Measurements from ENCODE around the gene FBXO9. TPM values are rescaled to one million over a fixed set of nuclear protein-coding genes. Genes with fewer than 3 reads are reported as not detected.
A peak's percentile ranks its signal among the peaks of the same experiment; 100 is the strongest.

FBXO9 gene
- total RNA-seq, 1 donor from 2014 or later, result 50.8 TPM

DNA sequence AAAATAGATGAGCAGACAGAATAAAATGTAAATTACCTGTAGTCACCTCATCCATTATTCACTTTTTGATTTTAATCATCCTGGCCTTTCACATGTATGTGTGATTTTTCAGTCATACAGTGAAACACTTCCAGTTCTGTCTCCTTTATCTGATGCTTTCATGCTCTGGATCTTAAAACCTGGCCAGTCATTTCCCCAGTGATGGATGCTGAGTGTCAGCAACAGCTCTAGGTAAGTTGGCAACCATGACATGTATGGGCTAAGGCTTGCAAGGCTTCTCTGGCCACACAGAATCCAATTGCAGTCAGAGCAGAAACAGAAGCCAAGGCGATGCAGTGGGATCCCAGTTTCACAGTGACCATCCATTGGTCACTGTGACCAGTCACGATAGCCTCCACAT, 35.8 kb downstream of the FBXO9 start:
- TF ChIP-seq, protein P1, sequence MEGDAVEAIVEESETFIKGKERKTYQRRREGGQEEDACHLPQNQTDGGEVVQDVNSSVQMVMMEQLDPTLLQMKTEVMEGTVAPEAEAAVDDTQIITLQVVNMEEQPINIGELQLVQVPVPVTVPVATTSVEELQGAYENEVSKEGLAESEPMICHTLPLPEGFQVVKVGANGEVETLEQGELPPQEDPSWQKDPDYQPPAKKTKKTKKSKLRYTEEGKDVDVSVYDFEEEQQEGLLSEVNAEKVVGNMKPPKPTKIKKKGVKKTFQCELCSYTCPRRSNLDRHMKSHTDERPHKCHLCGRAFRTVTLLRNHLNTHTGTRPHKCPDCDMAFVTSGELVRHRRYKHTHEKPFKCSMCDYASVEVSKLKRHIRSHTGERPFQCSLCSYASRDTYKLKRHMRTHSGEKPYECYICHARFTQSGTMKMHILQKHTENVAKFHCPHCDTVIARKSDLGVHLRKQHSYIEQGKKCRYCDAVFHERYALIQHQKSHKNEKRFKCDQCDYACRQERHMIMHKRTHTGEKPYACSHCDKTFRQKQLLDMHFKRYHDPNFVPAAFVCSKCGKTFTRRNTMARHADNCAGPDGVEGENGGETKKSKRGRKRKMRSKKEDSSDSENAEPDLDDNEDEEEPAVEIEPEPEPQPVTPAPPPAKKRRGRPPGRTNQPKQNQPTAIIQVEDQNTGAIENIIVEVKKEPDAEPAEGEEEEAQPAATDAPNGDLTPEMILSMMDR (IDR thresholded peaks at IDR 0.05), result no peak
- TF ChIP-seq EZH2 (IDR thresholded peaks at IDR 0.05) (no peak), EZH2phosphoT487 (IDR thresholded peaks at IDR 0.05) (no peak)
- Histone ChIP-seq H3K9me3 (ENCODE audit: low read depth) (no peaks in the 10 kb centered on the region), H4K20me1 (ENCODE audit: low read depth) (no peaks in the 10 kb centered on the region), H3K9ac (no peak overlapping the region), H3K4me1 (no peaks in the 10 kb centered on the region), H3K36me3 (no peaks in the 10 kb centered on the region), H3K79me2 (ENCODE audit: low read depth) (no peaks in the 10 kb centered on the region), H2AFZ (replicated peaks) (no peak overlapping the region), H3K27ac (no peak overlapping the region), H3K4me3 (no peak overlapping the region), H3F3A (ENCODE audit: low read depth) (no peaks in the 10 kb centered on the region), H3K4me2 (no peak overlapping the region), H3K27me3 (no peaks in the 10 kb centered on the region)
- Mint-ChIP-seq H3K4me3 (no peak overlapping the region), H3K9me3 (no peaks in the 10 kb centered on the region), H3K27me3 (ENCODE audit: insufficient read depth, low read depth) (no peaks in the 10 kb centered on the region), H3K4me1 (no peaks in the 10 kb centered on the region), H3K36me3 (peaks cover 7% of the 10 kb centered on the region), H3K27ac (no peak overlapping the region)
- no peak for DNase-seq (ENCODE audit: low spot score)

DNA sequence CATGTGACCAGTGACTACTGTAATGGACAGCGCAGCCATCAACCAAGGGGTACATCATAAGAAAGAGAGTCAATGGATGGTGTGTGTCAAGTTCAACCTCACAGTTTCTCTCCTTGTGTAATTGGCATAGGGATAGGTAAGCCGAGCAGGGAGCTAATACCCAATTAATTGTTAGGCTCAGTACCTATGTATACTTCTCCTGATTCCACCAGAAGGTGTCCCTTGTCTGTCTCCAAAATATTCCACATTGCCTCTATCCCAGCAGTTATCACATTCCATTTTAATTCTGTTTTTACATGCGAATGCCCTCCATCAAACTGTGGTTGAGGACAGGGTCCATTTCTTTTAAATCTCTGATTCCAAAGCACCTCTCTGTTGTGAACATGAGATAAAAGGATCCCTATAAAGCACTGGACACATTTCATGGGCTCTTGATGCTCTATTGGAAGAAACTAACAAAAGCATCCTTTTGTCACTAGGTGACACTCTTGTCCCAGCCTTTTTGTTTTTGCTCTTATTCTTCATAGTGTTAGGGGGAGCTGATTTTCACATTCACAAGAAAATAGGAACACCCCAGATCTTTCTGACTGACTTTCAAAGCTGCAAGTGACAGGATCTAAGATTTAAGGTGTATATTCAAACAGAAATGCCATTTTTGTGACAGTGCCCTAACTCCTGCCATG, 38.9 kb downstream of the FBXO9 start:
- no peak overlapping the region for H3K27ac Mint-ChIP-seq
- Histone ChIP-seq H4K20me1 (ENCODE audit: low read depth) (no peaks in the 10 kb centered on the region), H3K9ac (no peak overlapping the region), H3K79me2 (ENCODE audit: low read depth) (no peaks in the 10 kb centered on the region), H3F3A (ENCODE audit: low read depth) (no peaks in the 10 kb centered on the region), H3K9me3 (ENCODE audit: low read depth) (no peaks in the 10 kb centered on the region), H3K4me2 (no peak overlapping the region), H2AFZ (replicated peaks) (no peak overlapping the region), H3K4me3 (no peak overlapping the region), H3K27me3 (no peaks in the 10 kb centered on the region), H3K36me3 (no peaks in the 10 kb centered on the region), H3K27ac (no peak overlapping the region), H3K4me1 (no peaks in the 10 kb centered on the region)
- no peaks in the 10 kb centered on the region for H3K9me3 Mint-ChIP-seq
- H3K4me3 Mint-ChIP-seq, result no peak overlapping the region
- H3K27me3 Mint-ChIP-seq (ENCODE audit: insufficient read depth, low read depth), result peaks cover 2% of the 10 kb centered on the region
- peak; percentile 16 for DNase-seq (ENCODE audit: low spot score)
- H3K4me1 Mint-ChIP-seq, result peaks cover 2% of the 10 kb centered on the region
- no peaks in the 10 kb centered on the region for H3K36me3 Mint-ChIP-seq
- no peak for TF ChIP-seq EZH2 (IDR thresholded peaks at IDR 0.05)
- TF ChIP-seq, protein P1 (IDR thresholded peaks at IDR 0.05), result peak; percentile 48
- no peak for TF ChIP-seq EZH2phosphoT487 (IDR thresholded peaks at IDR 0.05)

DNA sequence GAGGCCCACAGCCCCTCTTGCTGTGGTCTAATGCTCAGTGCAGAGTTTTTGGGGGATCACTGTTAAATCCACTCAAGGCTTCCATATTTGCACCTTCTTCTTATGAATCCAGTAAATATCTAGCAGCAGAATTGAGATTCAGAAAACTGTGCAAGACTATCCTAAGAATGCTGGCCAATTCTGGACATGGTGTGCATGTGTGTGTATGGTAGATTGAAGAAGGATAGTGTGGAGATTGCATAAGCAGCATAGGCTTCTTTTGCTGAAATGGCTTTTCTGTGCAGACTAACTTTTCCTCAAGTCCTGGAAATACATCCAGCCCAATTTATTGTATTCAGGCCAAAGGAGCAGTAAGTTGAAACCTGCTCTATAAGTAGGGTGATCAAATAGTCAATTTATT, 39.7 kb downstream of the FBXO9 start:
- Histone ChIP-seq H3K79me2 (ENCODE audit: low read depth) (no peaks in the 10 kb centered on the region), H3K36me3 (no peaks in the 10 kb centered on the region), H3K4me2 (no peak overlapping the region), H2AFZ (replicated peaks) (no peak overlapping the region), H3K4me3 (no peak overlapping the region), H3K9me3 (ENCODE audit: low read depth) (no peaks in the 10 kb centered on the region), H3K4me1 (no peaks in the 10 kb centered on the region), H3F3A (ENCODE audit: low read depth) (no peaks in the 10 kb centered on the region), H3K9ac (no peak overlapping the region), H3K27me3 (no peaks in the 10 kb centered on the region), H4K20me1 (ENCODE audit: low read depth) (no peaks in the 10 kb centered on the region), H3K27ac (no peak overlapping the region)
- peaks cover 2% of the 10 kb centered on the region for H3K4me1 Mint-ChIP-seq
- H3K4me3 Mint-ChIP-seq, result no peak overlapping the region
- no peaks in the 10 kb centered on the region for H3K9me3 Mint-ChIP-seq
- H3K27me3 Mint-ChIP-seq (ENCODE audit: insufficient read depth, low read depth), result peaks cover 2% of the 10 kb centered on the region
- H3K36me3 Mint-ChIP-seq, result no peaks in the 10 kb centered on the region
- H3K27ac Mint-ChIP-seq, result no peak overlapping the region
- no peak for DNase-seq (ENCODE audit: low spot score)
- TF ChIP-seq EZH2phosphoT487 (IDR thresholded peaks at IDR 0.05) (no peak), EZH2 (IDR thresholded peaks at IDR 0.05) (no peak)
- TF ChIP-seq, protein P1 (IDR thresholded peaks at IDR 0.05), result no peak

All from neural progenitor cell (in vitro differentiated cells).